Measurements from ENCODE around the gene ISM2. TPM values are rescaled to one million over a fixed set of nuclear protein-coding genes. Genes with fewer than 3 reads are reported as not detected.
A peak's percentile ranks its signal among the peaks of the same experiment; 100 is the strongest.

ISM2 gene
- 2.9 and 4.1 TPM in 2 replicates for total RNA-seq (2013; cell fraction: nucleolus; rRNA removed)
- total RNA-seq (2014; rRNA removed) (not detected in 2 replicates), total RNA-seq (2014; rRNA removed; fragmentation: Illumina TruSeq; extraction: Trizol) (not detected in 2 replicates), total RNA-seq (2021) (not detected in 2 replicates), polyA plus RNA-seq (2011; rRNA removed) (0.03 TPM in 1 of 2 replicates, not detected in the other), polyA plus RNA-seq (2014; fragmentation: Illumina TruSeq; extraction: Trizol) (not detected in 2 replicates), polyA plus RNA-seq (2014; fragmentation: Nextera tagmentation; extraction: Ambion mirVana) (not detected), polyA plus RNA-seq (2014; rRNA removed) (0.14 TPM in 1 of 2 replicates, not detected in the other), polyA plus RNA-seq (2016; fragmentation: Nextera tagmentation; extraction: Ambion mirVana) (not detected), polyA minus RNA-seq (2011; rRNA and poly(A)+ RNA removed) (0.10 and 0.29 TPM in 2 replicates), Bru-seq, nascent RNA (percentile 19 among the genes with signal in this experiment), BruChase-seq, experiment 1, labeled RNA remaining after a 6-hour chase (percentile 4 among the genes with signal in this experiment), BruChase-seq, experiment 2, labeled RNA remaining after a 2-hour chase (percentile 7 among the genes with signal in this experiment)
- 0.17 TPM for polyA plus RNA-seq (2011; ENCODE audit: low read depth)
- 0.07 TPM in 2 replicates for polyA plus RNA-seq (2011; cell fraction: cytosol; rRNA removed)
- 0.28 and 0.55 TPM in 2 replicates for polyA plus RNA-seq (2011; cell fraction: nucleus; rRNA removed)
- 0.15 and 0.17 TPM in 2 replicates for polyA plus RNA-seq (2012)
- not detected in 2 replicates for polyA minus RNA-seq (2011; cell fraction: cytosol; rRNA and poly(A)+ RNA removed)
- not detected in 2 replicates for polyA minus RNA-seq (2011; cell fraction: nucleus; rRNA and poly(A)+ RNA removed)
- long read RNA-seq, experiment 1 = 0 reads
- long read RNA-seq, experiment 2 = 0 reads

GRCh38 chr14:77498120-77498979 lies at the start of gene ISM2:
Gene ISM2 (minus strand): TSS chr14:77498816. CDS start chr14:77498793, 23 bp downstream.
- TF ChIP-seq SIX5 (IDR thresholded peaks at IDR 0.05; ENCODE audit: low read depth, low read length, severe bottlenecking) = no peak
- no peak for TF ChIP-seq CBFB (IDR thresholded peaks at IDR 0.05; ENCODE audit: low read depth)
- TF ChIP-seq TARDBP (IDR thresholded peaks at IDR 0.05; ENCODE audit: borderline replicate concordance) = no peak
- peak; percentile 13 for TF ChIP-seq HDAC6 (IDR thresholded peaks at IDR 0.05; ENCODE audit: unreplicated experiment)
- no peak for TF ChIP-seq BRCA1 (IDR thresholded peaks at IDR 0.05; ENCODE audit: low read depth, low read length)
- TF ChIP-seq ZBED1 (IDR thresholded peaks at IDR 0.05; ENCODE audit: borderline replicate concordance) = no peak
- 0 out of 3 replicates have a peak, but pooled peaks of 1 of the 2 experiments have one; percentile 16 for TF ChIP-seq EGR1 (IDR thresholded peaks at IDR 0.05; ENCODE audit: borderline replicate concordance in 1 of 2, low read depth in 2 of 2, low read length in 2 of 2)
- TF ChIP-seq RB1 (IDR thresholded peaks at IDR 0.05; ENCODE audit: borderline replicate concordance) = no peak
- peak in 1 of 2 experiments; percentile 39; a peak in 1 of 4 replicates for TF ChIP-seq BHLHE40 (IDR thresholded peaks at IDR 0.05; ENCODE audit: borderline replicate concordance in 1 of 2, low read depth in 2 of 2, low read length in 1 of 2)
- in situ Hi-C loops (cut with MboI) = no loop called here
- POLR2A ChIA-PET = no interaction called here
- intact Hi-C loops (cut with micrococcal nuclease; ENCODE audit: unreplicated experiment) = no loop called here
- DNase-seq (ENCODE audit: low read depth, low spot score) = no peak
- H3K79me2 ChIP-seq (ENCODE audit: control insufficient read depth, insufficient read depth, low read length) = no peaks in the 10 kb centered on the region
- H3K4me1 ChIP-seq (ENCODE audit: control insufficient read depth, insufficient read depth, low read length) = peaks cover 11% of the 10 kb centered on the region
- WGBS (ENCODE audit: insufficient coverage, insufficient replicate concordance, low lambda C conversion rate, missing lambda C conversion rate) = 8% methylated on average over 65 of the region's 104 CpGs
- peak within 1 kb of the TSS; percentile 63 for H3K4me3 ChIP-seq
- peak; percentile 85 for ATAC-seq
- H3K4me2 ChIP-seq (ENCODE audit: control insufficient read depth, insufficient read depth) = peak within 1 kb of the TSS; percentile 100
- H4K20me1 ChIP-seq (ENCODE audit: control insufficient read depth, insufficient read depth) = no peaks in the 10 kb centered on the region
- H3K9me3 ChIP-seq (replicated peaks; ENCODE audit: control insufficient read depth, insufficient read depth, low read length) = no peaks in the 10 kb centered on the region; the same call in 2 of the 3 replicates
- no peaks in the 10 kb centered on the region for H3K36me3 ChIP-seq (ENCODE audit: control insufficient read depth in 2 of 2, insufficient read depth in 2 of 2, low read length in 1 of 2)
- SMC1A ChIA-PET (ENCODE audit: uncharacterized antibody, unreplicated experiment) = no interaction called here
- H3K9ac ChIP-seq (ENCODE audit: control insufficient read depth, insufficient read depth, low read length) = no peak within 1 kb of the TSS; the same call in 1 of the 2 replicates
- CTCF ChIA-PET = interaction anchor here (1.7 kb wide), 1 partner anchor 39 kb away, joined by 5 read pairs; no protein-coding TSS in a partner anchor
- peaks cover 8% of the 10 kb centered on the region in 2 experiments; a peak in 3 of 4 replicates for H3K27me3 ChIP-seq (replicated peaks in 1 of 2; ENCODE audit: control insufficient read depth in 2 of 2, insufficient read depth in 2 of 2, low read length in 1 of 2)
- H2AFZ ChIP-seq (ENCODE audit: control insufficient read depth, low read depth, low read length) = peak within 1 kb of the TSS; percentile 40
- FAIRE-seq = no peak
- BruUV-seq (replicated peaks) = no TSS peak
- RAD21 ChIA-PET (ENCODE audit: unreplicated experiment) = no interaction called here
- no peak within 1 kb of the TSS for H3K27ac ChIP-seq (ENCODE audit: control insufficient read depth, insufficient read depth)
